Measurements from ENCODE around the gene CNTN6. TPM values are rescaled to one million over a fixed set of nuclear protein-coding genes. Genes with fewer than 3 reads are reported as not detected.

Gene CNTN6
- total and polyA plus RNA-seq, 7 donors = 0.04 to 0.71 (median 0.14) TPM; not detected in 4

DNA sequence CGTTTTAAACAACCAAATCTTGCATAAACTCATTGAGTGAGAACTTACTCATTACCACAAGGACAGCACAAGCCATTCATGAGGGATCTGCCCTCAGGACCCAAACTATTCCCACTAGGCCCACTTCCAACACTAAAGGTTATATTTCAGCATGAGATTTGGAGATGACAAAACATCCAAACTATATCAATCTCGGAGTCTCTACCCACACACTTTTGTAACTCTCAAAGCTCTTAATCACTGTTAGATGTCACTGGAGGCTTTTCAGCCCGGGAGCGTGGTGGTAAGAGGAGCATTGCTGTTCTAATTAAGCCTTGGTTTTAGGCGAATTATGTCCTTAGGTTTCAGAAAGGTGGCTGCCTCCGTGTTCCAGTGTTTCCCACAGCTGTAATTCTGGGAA, 86.3 kb downstream of the CNTN6 start:
- intact Hi-C loops (cut with DNase I) = no loop called here
- Histone ChIP-seq H3K36me3 (no peaks in the 10 kb centered on the region), H3K9me3 (no peaks in the 10 kb centered on the region), H3K4me3 (no peak overlapping the region), H3K27me3 (no peaks in the 10 kb centered on the region), H3K4me1 (no peaks in the 10 kb centered on the region), H3K27ac (no peak overlapping the region)
- WGBS, 2 donors = 58 to 62% methylated on average over 6 of the region's 6 CpGs
- TF ChIP-seq EP300 (IDR thresholded peaks at IDR 0.05) = no peak
- TF ChIP-seq, protein P1, sequence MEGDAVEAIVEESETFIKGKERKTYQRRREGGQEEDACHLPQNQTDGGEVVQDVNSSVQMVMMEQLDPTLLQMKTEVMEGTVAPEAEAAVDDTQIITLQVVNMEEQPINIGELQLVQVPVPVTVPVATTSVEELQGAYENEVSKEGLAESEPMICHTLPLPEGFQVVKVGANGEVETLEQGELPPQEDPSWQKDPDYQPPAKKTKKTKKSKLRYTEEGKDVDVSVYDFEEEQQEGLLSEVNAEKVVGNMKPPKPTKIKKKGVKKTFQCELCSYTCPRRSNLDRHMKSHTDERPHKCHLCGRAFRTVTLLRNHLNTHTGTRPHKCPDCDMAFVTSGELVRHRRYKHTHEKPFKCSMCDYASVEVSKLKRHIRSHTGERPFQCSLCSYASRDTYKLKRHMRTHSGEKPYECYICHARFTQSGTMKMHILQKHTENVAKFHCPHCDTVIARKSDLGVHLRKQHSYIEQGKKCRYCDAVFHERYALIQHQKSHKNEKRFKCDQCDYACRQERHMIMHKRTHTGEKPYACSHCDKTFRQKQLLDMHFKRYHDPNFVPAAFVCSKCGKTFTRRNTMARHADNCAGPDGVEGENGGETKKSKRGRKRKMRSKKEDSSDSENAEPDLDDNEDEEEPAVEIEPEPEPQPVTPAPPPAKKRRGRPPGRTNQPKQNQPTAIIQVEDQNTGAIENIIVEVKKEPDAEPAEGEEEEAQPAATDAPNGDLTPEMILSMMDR (IDR thresholded peaks at IDR 0.05) = no peak
- TF ChIP-seq POLR2A (IDR thresholded peaks at IDR 0.05) = no peak
- no peak for TF ChIP-seq POLR2AphosphoS5 (IDR thresholded peaks at IDR 0.05)
- DNase-seq = no peak

DNA sequence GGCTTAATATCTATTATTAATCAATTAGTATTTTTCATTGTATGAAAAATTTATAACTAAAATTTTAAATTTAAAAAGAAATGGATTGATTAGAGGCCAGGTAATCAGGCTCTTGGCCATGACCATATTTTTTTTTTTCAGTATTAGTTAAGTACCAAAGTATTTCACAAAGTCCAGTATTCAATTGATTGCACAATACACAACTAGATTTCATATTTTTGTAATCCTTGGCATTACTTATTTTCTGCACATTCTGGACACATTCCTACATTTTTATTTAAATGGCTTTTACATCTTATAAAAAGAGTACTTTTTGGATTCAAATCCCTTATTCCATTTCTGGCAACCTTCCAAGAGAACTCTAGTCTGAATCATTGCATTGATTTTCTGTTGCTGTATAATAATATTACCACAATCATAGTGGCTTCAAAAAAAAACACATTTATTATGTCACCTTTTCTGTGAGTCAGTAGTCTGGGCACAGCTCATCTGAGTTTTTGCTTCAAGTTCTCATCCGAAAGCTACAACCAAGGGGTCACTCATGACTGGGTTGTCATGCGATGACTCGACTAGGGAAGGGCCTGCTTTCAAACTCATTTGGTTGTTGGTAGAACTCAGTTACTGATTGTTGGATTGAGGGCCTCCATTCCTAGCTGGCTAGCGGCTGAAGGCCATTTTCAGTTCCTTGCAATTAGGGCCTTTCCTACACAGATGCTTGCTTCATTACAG, 90.7 kb downstream of the CNTN6 start:
- no peaks in the 10 kb centered on the region for H3K4me1 ChIP-seq
- no peaks in the 10 kb centered on the region for H3K9me3 ChIP-seq
- intact Hi-C loops (cut with DNase I) = no loop called here
- no peak overlapping the region for H3K4me3 ChIP-seq
- no peak for DNase-seq
- WGBS, 2 donors = 71 to 82% methylated on average over 4 of the region's 4 CpGs
- no peaks in the 10 kb centered on the region for H3K36me3 ChIP-seq
- TF ChIP-seq POLR2A (IDR thresholded peaks at IDR 0.05) (no peak), EP300 (IDR thresholded peaks at IDR 0.05) (no peak), POLR2AphosphoS5 (IDR thresholded peaks at IDR 0.05) (no peak)
- TF ChIP-seq, protein P1 (IDR thresholded peaks at IDR 0.05) = no peak
- H3K27me3 ChIP-seq = no peaks in the 10 kb centered on the region
- H3K27ac ChIP-seq = no peak overlapping the region

DNA sequence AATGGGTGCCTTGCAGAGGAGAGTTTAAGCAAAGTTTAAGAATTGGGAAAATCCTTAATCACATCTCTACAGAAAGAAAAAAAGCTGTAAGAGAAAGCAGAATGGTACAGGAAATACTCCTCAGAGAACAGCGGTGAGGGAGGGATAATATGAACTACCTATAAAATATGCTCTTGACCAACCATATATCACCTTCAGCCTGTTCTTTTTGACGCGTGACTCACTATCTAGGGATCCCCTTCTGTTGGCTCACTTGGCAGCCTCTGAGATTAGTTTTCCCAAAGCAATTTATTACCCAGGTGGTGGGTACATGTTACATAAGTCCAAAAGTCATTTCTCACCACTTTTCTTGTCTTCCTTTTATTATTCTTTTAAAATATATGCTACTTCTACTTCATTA, 97.7 kb downstream of the CNTN6 start:
- 61 to 68% methylated on average over 3 of the region's 3 CpGs for WGBS, 2 donors
- TF ChIP-seq POLR2A (IDR thresholded peaks at IDR 0.05) = no peak
- TF ChIP-seq POLR2AphosphoS5 (IDR thresholded peaks at IDR 0.05) = no peak
- TF ChIP-seq, protein P1 (IDR thresholded peaks at IDR 0.05) = no peak
- TF ChIP-seq EP300 (IDR thresholded peaks at IDR 0.05) = no peak
- H3K27ac ChIP-seq = no peak overlapping the region
- no peaks in the 10 kb centered on the region for H3K9me3 ChIP-seq
- H3K27me3 ChIP-seq = no peaks in the 10 kb centered on the region
- intact Hi-C loops (cut with DNase I) = no loop called here
- DNase-seq = no peak
- H3K4me3 ChIP-seq = no peak overlapping the region
- no peaks in the 10 kb centered on the region for H3K36me3 ChIP-seq
- H3K4me1 ChIP-seq = peaks cover 0 to 2% (median 0%) of the 10 kb centered on the region in 4 donors

DNA sequence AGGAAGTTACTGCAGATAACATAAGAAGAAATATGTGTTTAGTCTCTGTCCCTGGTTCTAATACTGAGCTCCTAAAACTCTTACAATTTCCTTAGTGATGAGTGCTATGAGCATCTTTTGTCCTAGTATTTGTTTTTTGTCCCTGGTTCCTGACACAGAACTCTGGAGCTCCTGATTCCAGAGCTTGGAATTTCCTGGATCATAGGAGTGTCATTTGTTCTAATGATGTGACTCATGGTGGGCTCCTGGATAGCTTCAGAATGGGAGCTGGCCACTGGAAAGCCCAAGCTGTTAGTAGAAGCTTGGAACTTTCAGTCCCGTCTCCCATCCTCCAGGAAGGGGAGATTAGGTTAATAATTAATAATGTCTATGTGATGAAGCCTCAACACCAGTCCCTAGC, 98.2 kb downstream of the CNTN6 start:
- 60 to 81% methylated on average over 1 of the region's 1 CpG for WGBS, 2 donors
- Histone ChIP-seq H3K4me1 (peaks cover 0 to 2% (median 0%) of the 10 kb centered on the region in 4 donors), H3K4me3 (no peak overlapping the region), H3K27ac (no peak overlapping the region), H3K9me3 (no peaks in the 10 kb centered on the region), H3K36me3 (no peaks in the 10 kb centered on the region), H3K27me3 (no peaks in the 10 kb centered on the region)
- no peak for DNase-seq
- no peak for TF ChIP-seq POLR2A (IDR thresholded peaks at IDR 0.05)
- TF ChIP-seq EP300 (IDR thresholded peaks at IDR 0.05) = no peak
- TF ChIP-seq POLR2AphosphoS5 (IDR thresholded peaks at IDR 0.05) = no peak
- TF ChIP-seq, protein P1 (IDR thresholded peaks at IDR 0.05) = no peak
- intact Hi-C loops (cut with DNase I) = no loop called here

DNA sequence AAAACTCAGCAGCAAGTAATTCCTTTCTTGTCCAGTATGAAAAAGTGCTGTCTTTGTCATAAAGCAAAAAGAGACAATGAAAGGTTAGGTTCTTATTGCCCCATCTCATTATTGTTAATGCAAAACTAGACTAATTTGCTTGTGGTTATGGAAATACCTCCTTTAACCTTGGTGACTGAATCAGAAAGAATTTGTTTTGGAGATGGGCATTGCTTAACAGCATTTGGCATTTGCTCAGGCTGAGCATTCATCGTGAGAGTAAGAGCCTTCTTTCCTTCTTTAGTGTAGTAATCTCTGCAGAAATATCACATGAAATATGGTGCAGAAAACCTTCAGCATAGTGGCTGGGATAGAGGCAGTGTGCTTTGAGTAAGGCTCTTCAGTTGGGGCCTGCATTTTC, 103.1 kb downstream of the CNTN6 start:
- intact Hi-C loops (cut with DNase I) = no loop called here
- H3K9me3 ChIP-seq = no peaks in the 10 kb centered on the region
- 42 to 71% methylated on average over 1 of the region's 1 CpG for WGBS, 2 donors
- no peaks in the 10 kb centered on the region for H3K27me3 ChIP-seq
- no peak overlapping the region for H3K27ac ChIP-seq
- no peak overlapping the region for H3K4me3 ChIP-seq
- H3K4me1 ChIP-seq = no peaks in the 10 kb centered on the region
- H3K36me3 ChIP-seq = no peaks in the 10 kb centered on the region
- TF ChIP-seq, protein P1 (IDR thresholded peaks at IDR 0.05) = no peak
- no peak for TF ChIP-seq POLR2A (IDR thresholded peaks at IDR 0.05)
- TF ChIP-seq EP300 (IDR thresholded peaks at IDR 0.05) = no peak
- TF ChIP-seq POLR2AphosphoS5 (IDR thresholded peaks at IDR 0.05) = no peak
- DNase-seq = no peak
